Stomach (tissue), 4 donors: ENCODE data around the gene PEAK1.

ENCODE experiments used
- CTCF ChIP-seq, 7 experiments: fragments of 450-650 bp in 4 of 7; fragments of 200-600 bp in 3 of 7; sonication (generic) in 3 of 7; IDR thresholded peaks; one replicate each; pipeline ENCODE4 v1.5.1; 2016 to 2019; ENCODE audit warnings: antibody characterized with exemption in 7 of 7, control low read depth in 2 of 7, mild to moderate bottlenecking in 1 of 7
- EP300 ChIP-seq: sonication (generic); formaldehyde crosslinking; IDR thresholded peaks from one replicate; pipeline ENCODE4 v1.6.1; 2017; ENCODE audit warnings: antibody characterized with exemption

DNA sequence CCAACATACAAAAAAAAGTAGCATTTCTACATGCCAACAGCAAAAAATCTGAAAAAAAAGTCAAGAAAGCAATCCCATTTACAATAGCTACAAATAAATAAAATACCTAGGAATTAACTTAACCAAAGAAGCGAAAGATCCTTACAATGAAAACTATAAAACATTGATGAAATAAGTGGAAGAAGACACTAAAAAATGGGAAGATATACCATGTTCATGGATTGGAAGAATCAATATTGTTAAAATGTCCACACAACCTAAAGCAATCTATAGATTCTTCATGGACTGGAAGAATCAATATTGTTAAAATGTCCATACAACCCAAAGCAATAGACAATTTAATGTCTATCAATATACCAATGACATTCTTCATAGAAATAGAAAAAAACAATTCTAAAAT is 21.0 kb downstream of the PEAK1 start:
- no peak for TF ChIP-seq CTCF (IDR thresholded peaks at IDR 0.05)
- no peak for TF ChIP-seq EP300
